ENCODE measurements around the gene RPGR. TPM values are rescaled to one million over a fixed set of nuclear protein-coding genes. Genes with fewer than 3 reads are reported as not detected.

RPGR gene
- total RNA-seq (2014; rRNA removed; shearing (Covaris generic)): 8.8 and 10.2 TPM in 2 replicates

- DNase-seq (ENCODE audit: low read depth): peak; percentile 93
Observed at GRCh38 chrX:38327007-38327774, at the start of gene RPGR. Gene RPGR (minus strand): TSS chrX:38327509. CDS start chrX:38327367, 142 bp downstream.

- no peak for DNase-seq (ENCODE audit: low read depth)
Observed at GRCh38 chrX:38376747-38377146, 49.4 kb upstream of the RPGR start.

- DNase-seq (ENCODE audit: low read depth): peak; percentile 14
Observed at GRCh38 chrX:38375891-38376290, 48.6 kb upstream of the RPGR start.

- no peak for DNase-seq (ENCODE audit: low read depth)
Observed at GRCh38 chrX:38374431-38374830, 47.1 kb upstream of the RPGR start.

- DNase-seq (ENCODE audit: low read depth): no peak
Observed at GRCh38 chrX:38371641-38372040, 44.3 kb upstream of the RPGR start.

GRCh38 chrX:38368774-38369173 is 41.5 kb upstream of the RPGR start:
- DNase-seq (ENCODE audit: low read depth): no peak

GRCh38 chrX:38365954-38366353 is 38.6 kb upstream of the RPGR start:
- no peak for DNase-seq (ENCODE audit: low read depth)

GRCh38 chrX:38363046-38363445 is 35.7 kb upstream of the RPGR start:
- no peak for DNase-seq (ENCODE audit: low read depth)

- no peak for DNase-seq (ENCODE audit: low read depth)
Observed at GRCh38 chrX:38357747-38358673, 30.7 kb upstream of the RPGR start.

GRCh38 chrX:38356401-38356800 is 29.1 kb upstream of the RPGR start:
- DNase-seq (ENCODE audit: low read depth): no peak

GRCh38 chrX:38352362-38352761 is 25.1 kb upstream of the RPGR start, which contains the start of gene OTC:
Gene OTC (plus strand): TSS chrX:38352604. CDS start chrX:38352697, 93 bp downstream.
- no peak for DNase-seq (ENCODE audit: low read depth)

GRCh38 chrX:38351346-38351745 is 24.0 kb upstream of the RPGR start:
- no peak for DNase-seq (ENCODE audit: low read depth)

GRCh38 chrX:38347136-38347535 is 19.8 kb upstream of the RPGR start:
- peak; percentile 75 for DNase-seq (ENCODE audit: low read depth)

- no peak for DNase-seq (ENCODE audit: low read depth)
Observed at GRCh38 chrX:38346150-38346549, 18.8 kb upstream of the RPGR start.

GRCh38 chrX:38342853-38343778 is 15.8 kb upstream of the RPGR start:
- DNase-seq (ENCODE audit: low read depth): no peak

GRCh38 chrX:38341442-38341841 is 14.1 kb upstream of the RPGR start:
- DNase-seq (ENCODE audit: low read depth): no peak

- no peak for DNase-seq (ENCODE audit: low read depth)
Observed at GRCh38 chrX:38336538-38337240, 9.4 kb upstream of the RPGR start.

GRCh38 chrX:38335382-38335781 is 8.1 kb upstream of the RPGR start:
- peak; percentile 7 for DNase-seq (ENCODE audit: low read depth)

GRCh38 chrX:38332505-38332904 is 5.2 kb upstream of the RPGR start:
- DNase-seq (ENCODE audit: low read depth): no peak

GRCh38 chrX:38327775-38328081 is 419 bp upstream of the RPGR start:
- no peak for DNase-seq (ENCODE audit: low read depth)

- no peak for DNase-seq (ENCODE audit: low read depth)
Observed at GRCh38 chrX:38326086-38326485, 1.2 kb downstream of the RPGR start.
